OCI-LY7 (cell line): ENCODE results near the gene NCOA3.

Experiments used
- EZH2phosphoT487 ChIP-seq: fragments of 200-600 bp; sonication (generic); IDR thresholded peaks from 2 replicates; pipeline ENCODE4 v1.6.1; 2018; ENCODE audit warnings: low read depth, borderline replicate concordance, mild to moderate bottlenecking, mixed run types, antibody characterized with exemption, low read length, moderate library complexity, mixed read lengths
- TF ChIP-seq, protein P1 (sequence below): fragments of 200-600 bp; sonication (generic); conservative IDR thresholded peaks from 2 replicates; pipeline ENCODE4 v1.5.1; 2014; ENCODE audit warnings: mild to moderate bottlenecking, antibody characterized with exemption, low read length, moderate library complexity, mixed read lengths

GRCh38 chr20:47557791-47558190 is 56.1 kb downstream of the NCOA3 start:
- TF ChIP-seq, protein P1, sequence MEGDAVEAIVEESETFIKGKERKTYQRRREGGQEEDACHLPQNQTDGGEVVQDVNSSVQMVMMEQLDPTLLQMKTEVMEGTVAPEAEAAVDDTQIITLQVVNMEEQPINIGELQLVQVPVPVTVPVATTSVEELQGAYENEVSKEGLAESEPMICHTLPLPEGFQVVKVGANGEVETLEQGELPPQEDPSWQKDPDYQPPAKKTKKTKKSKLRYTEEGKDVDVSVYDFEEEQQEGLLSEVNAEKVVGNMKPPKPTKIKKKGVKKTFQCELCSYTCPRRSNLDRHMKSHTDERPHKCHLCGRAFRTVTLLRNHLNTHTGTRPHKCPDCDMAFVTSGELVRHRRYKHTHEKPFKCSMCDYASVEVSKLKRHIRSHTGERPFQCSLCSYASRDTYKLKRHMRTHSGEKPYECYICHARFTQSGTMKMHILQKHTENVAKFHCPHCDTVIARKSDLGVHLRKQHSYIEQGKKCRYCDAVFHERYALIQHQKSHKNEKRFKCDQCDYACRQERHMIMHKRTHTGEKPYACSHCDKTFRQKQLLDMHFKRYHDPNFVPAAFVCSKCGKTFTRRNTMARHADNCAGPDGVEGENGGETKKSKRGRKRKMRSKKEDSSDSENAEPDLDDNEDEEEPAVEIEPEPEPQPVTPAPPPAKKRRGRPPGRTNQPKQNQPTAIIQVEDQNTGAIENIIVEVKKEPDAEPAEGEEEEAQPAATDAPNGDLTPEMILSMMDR: no peak
- no peak for TF ChIP-seq EZH2phosphoT487
